Stomach (tissue), 4 donors: ENCODE measurements around the gene KARS1.

Source experiments
- POLR2A ChIP-seq, 4 donors: fragments of 450-650 bp; IDR thresholded peaks; one replicate each; pipeline ENCODE4 v1.6.1; 2016; ENCODE audit warnings: antibody characterized with exemption in 4 of 4, control low read depth in 2 of 4, mild to moderate bottlenecking in 1 of 4, moderate library complexity in 1 of 4
- POLR2AphosphoS5 ChIP-seq, 3 donors: sonication (generic); formaldehyde crosslinking; IDR thresholded peaks; one replicate each; pipeline ENCODE4 v1.6.1; 2016; ENCODE audit warnings: antibody characterized with exemption in 3 of 3
- TF ChIP-seq, protein P1 (sequence below), 7 experiments: fragments of 450-650 bp in 4 of 7; fragments of 200-600 bp in 3 of 7; sonication (generic) in 3 of 7; IDR thresholded peaks; one replicate each; pipeline ENCODE4 v1.5.1; 2016 to 2019; ENCODE audit warnings: antibody characterized with exemption in 7 of 7, control low read depth in 2 of 7, mild to moderate bottlenecking in 1 of 7

DNA sequence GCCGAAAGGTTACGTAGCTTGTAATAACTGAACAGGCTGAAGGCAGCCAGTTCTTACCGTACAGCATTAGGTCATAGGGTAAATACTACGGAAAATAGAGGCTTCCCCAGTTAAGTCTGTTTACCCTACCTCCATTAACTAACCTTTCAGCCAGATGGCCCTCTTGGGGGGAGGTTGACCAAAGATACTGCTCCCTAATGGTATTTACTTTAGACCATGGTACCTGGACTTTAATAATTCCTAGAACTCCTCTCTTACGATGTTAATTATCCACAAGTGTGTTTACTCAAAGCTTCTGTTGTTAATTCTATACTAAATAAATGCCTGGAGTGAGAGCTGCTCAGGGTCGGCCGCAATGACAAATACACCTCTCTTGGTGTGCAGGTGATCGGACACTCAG, 14.6 kb downstream of the KARS1 start:
- TF ChIP-seq POLR2A (IDR thresholded peaks at IDR 0.05) (no peak), POLR2AphosphoS5 (IDR thresholded peaks at IDR 0.05) (no peak)
- TF ChIP-seq, protein P1, sequence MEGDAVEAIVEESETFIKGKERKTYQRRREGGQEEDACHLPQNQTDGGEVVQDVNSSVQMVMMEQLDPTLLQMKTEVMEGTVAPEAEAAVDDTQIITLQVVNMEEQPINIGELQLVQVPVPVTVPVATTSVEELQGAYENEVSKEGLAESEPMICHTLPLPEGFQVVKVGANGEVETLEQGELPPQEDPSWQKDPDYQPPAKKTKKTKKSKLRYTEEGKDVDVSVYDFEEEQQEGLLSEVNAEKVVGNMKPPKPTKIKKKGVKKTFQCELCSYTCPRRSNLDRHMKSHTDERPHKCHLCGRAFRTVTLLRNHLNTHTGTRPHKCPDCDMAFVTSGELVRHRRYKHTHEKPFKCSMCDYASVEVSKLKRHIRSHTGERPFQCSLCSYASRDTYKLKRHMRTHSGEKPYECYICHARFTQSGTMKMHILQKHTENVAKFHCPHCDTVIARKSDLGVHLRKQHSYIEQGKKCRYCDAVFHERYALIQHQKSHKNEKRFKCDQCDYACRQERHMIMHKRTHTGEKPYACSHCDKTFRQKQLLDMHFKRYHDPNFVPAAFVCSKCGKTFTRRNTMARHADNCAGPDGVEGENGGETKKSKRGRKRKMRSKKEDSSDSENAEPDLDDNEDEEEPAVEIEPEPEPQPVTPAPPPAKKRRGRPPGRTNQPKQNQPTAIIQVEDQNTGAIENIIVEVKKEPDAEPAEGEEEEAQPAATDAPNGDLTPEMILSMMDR (IDR thresholded peaks at IDR 0.05) = no peak
